Mesothelial cell of epicardium (in vitro differentiated cells): ENCODE measurements around the gene LRRC42. TPM values are rescaled to one million over a fixed set of nuclear protein-coding genes. Genes with fewer than 3 reads are reported as not detected.

Experiments used
- DNase-seq, 2 experiments: peaks; one replicate each; pipeline ENCODE4 v3.0.0; 2021; ENCODE audit warnings: low spot score in 2 of 2; ENCODE audit not compliant: unreplicated experiment in 2 of 2
- H3K27ac Mint-ChIP-seq: 2 replicates; pipeline ENCODE4 v1.8.0; 2021; ENCODE audit warnings: mixed read lengths
- H3K27me3 Mint-ChIP-seq: 2 replicates; pipeline ENCODE4 v1.8.0; 2021; ENCODE audit warnings: low read depth, mixed read lengths
- H3K36me3 Mint-ChIP-seq: 2 replicates; pipeline ENCODE4 v1.8.0; 2021; ENCODE audit warnings: mixed read lengths
- H3K4me1 Mint-ChIP-seq: 2 replicates; pipeline ENCODE4 v1.8.0; 2021; ENCODE audit warnings: mixed read lengths
- H3K4me3 Mint-ChIP-seq: 2 replicates; pipeline ENCODE4 v1.8.0; 2021; ENCODE audit warnings: mild to moderate bottlenecking, moderate library complexity, mixed read lengths
- H3K9me3 Mint-ChIP-seq: 2 replicates; pipeline ENCODE4 v1.8.0; 2021; ENCODE audit warnings: mixed read lengths
- total RNA-seq: library from RNA; stranded (reverse); gene quantifications from 3 replicates; pipeline ENCODE4 v1.2.1, GENCODE V29; 2021
- TF ChIP-seq, protein P1 (sequence below): fragments of 200-600 bp; sonication (generic); IDR thresholded peaks from one replicate; pipeline ENCODE4 v1.5.0; 2021; ENCODE audit warnings: antibody characterized with exemption; ENCODE audit not compliant: unreplicated experiment

LRRC42 gene
- total RNA-seq, 1 donor from 2014 or later = 43.2 TPM

DNA sequence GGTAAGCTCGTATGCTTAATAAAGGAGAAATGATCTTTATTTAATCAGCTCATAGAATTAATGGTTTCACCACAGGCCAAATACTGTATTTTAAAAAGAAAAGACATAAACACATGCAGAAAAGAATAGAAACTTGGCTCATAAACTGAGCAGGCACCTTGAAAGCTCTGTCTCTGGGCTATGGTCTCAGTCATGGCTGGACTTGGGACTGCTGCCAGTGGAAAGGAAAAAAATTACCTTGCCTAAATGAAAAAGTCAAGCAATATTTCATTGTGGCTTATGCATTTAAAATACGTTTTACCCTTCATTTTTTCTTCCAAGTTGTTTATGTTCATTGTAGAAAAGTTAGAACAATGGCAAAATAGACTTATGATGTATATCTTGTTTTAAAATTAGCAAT, 8.0 kb downstream of the LRRC42 start:
- Mint-ChIP-seq H3K27me3 (no peaks in the 10 kb centered on the region), H3K36me3 (peaks cover 16% of the 10 kb centered on the region), H3K4me1 (peaks cover 44% of the 10 kb centered on the region), H3K27ac (peak overlapping the region; percentile 59), H3K4me3 (no peak overlapping the region), H3K9me3 (no peaks in the 10 kb centered on the region)
- DNase-seq = no peak
- TF ChIP-seq, protein P1, sequence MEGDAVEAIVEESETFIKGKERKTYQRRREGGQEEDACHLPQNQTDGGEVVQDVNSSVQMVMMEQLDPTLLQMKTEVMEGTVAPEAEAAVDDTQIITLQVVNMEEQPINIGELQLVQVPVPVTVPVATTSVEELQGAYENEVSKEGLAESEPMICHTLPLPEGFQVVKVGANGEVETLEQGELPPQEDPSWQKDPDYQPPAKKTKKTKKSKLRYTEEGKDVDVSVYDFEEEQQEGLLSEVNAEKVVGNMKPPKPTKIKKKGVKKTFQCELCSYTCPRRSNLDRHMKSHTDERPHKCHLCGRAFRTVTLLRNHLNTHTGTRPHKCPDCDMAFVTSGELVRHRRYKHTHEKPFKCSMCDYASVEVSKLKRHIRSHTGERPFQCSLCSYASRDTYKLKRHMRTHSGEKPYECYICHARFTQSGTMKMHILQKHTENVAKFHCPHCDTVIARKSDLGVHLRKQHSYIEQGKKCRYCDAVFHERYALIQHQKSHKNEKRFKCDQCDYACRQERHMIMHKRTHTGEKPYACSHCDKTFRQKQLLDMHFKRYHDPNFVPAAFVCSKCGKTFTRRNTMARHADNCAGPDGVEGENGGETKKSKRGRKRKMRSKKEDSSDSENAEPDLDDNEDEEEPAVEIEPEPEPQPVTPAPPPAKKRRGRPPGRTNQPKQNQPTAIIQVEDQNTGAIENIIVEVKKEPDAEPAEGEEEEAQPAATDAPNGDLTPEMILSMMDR = no peak

DNA sequence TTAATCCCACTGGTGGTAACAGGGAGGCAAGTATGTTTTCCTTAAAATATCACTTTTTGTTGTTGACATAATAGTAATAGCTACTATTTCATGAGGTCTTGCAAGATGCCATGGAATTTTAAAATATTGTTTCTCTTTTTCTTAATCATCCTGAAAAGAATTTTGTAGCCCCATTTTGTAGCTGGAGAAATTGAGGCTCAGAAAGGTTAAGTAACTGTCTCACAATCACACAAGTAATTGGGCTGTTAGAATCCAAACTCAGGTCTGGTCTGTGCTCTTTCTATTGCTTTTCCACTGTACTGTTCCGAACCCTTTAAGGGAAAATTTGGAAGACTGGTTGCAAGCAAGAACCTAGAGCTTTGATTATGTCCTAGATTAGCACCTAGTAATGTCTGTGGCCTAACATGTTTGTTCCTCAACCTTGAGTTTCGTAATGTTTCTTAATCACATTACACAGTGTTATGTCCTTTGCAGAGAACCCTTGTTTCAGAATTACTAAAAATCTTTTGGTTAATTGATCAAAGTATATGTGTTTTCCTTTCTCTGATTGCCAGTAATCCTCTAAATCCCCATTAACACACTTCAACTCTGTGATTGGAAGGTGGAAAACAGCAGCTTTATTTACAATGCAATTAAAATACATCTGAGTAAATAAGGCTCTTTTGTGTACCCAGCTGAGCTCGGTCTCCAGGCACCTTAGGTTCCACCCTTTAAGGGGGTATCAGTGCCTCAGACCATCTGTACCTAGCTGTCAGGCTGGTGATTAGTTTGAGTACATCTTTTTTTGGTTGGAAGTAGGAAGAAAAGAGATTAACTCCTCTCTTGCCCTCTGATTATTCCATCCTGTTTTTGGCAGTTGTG, 10.4 kb downstream of the LRRC42 start:
- no peaks in the 10 kb centered on the region for H3K9me3 Mint-ChIP-seq
- peaks cover 25% of the 10 kb centered on the region for H3K4me1 Mint-ChIP-seq
- no peak for DNase-seq
- peak overlapping the region; percentile 81 for H3K27ac Mint-ChIP-seq
- peaks cover 20% of the 10 kb centered on the region for H3K36me3 Mint-ChIP-seq
- H3K4me3 Mint-ChIP-seq = no peak overlapping the region
- no peaks in the 10 kb centered on the region for H3K27me3 Mint-ChIP-seq
- TF ChIP-seq, protein P1 = no peak

DNA sequence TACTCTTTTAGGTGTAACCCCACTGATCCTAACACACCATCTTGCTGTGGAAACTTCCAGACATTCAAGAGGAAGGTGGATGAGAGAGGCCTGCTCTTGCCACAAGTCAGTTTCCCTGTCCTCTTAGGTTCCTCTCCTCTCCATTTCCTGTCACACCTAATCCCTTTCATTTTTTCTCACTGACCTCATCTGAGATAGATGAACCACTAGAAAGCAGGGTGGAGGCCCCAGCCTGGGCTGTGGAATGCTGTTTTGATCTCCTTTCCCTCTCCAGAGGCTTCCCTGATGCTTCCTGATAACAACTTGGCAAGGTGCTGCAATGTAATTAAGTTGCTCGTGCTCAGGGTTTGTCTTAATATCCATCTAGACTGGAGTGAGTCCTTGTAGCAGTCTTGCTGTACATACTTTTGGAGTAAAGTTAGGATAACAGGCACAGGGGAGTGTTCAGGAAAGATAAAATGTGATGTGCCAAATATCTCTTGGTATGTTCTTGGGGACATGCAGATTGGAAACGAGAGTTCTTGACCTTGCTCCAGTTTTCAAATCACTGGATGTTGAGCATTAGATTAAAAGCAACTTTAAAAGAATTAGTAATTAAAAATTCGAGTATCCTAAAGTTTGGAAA, 11.2 kb downstream of the LRRC42 start:
- Mint-ChIP-seq H3K9me3 (no peaks in the 10 kb centered on the region), H3K27me3 (no peaks in the 10 kb centered on the region), H3K36me3 (peaks cover 21% of the 10 kb centered on the region), H3K27ac (peak overlapping the region; percentile 81), H3K4me1 (peaks cover 23% of the 10 kb centered on the region), H3K4me3 (peak overlapping the region; percentile 2)
- TF ChIP-seq, protein P1 = no peak
- DNase-seq = no peak

DNA sequence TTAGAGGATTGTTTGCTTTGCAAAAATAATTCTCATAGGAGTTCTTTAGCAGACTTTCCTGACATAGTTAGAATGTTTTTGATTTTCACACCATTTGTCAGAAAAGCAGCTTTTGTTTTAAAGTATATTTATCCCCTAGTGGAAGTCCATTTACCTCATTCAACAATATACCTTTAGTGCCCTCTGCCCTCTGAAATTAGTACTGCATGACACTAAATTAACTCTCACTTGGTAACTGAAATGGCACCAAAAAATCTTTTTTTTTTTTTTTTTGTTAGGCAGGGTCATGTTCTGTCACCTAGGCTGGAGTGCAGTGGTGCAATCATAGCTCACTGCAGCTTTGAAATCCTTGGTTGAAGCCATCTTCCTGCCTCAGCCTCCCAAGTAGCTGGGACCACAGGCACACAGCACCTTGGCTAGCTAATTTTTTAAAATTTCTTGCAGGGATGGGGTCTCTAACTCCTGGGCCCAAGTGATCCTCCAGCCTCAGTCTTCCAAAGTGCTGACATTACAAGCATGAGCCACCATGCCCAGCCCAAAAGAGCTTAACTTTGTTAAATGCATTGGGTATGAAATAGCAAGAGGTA, 13.6 kb downstream of the LRRC42 start:
- Mint-ChIP-seq H3K4me1 (peaks cover 24% of the 10 kb centered on the region), H3K9me3 (no peaks in the 10 kb centered on the region), H3K27ac (no peak overlapping the region), H3K27me3 (no peaks in the 10 kb centered on the region), H3K4me3 (no peak overlapping the region), H3K36me3 (peaks cover 24% of the 10 kb centered on the region)
- DNase-seq = no peak
- TF ChIP-seq, protein P1 = peak; percentile 68

DNA sequence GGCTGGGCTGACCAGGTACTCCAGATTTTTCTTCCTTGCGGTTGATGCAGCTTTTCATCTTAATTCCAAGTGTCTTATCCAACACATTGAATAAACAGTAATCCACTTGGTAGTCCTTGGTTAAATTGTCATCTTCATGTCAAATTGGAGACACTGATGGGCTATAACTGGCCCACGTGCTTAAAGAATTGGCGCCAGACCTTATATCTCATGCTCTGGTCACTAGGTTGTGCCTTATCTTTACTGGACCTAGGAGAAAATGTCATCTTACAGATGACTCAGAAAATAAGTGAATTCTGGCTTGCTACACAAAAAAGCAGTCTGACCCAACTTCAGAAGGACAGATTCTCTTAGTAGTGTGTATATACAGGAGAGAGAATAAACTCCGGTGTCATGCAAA, 16.2 kb downstream of the LRRC42 start:
- H3K4me3 Mint-ChIP-seq = no peak overlapping the region
- H3K4me1 Mint-ChIP-seq = peaks cover 14% of the 10 kb centered on the region
- no peak for DNase-seq
- TF ChIP-seq, protein P1 = no peak
- peaks cover 31% of the 10 kb centered on the region for H3K36me3 Mint-ChIP-seq
- H3K27ac Mint-ChIP-seq = no peak overlapping the region
- H3K27me3 Mint-ChIP-seq = no peaks in the 10 kb centered on the region
- no peaks in the 10 kb centered on the region for H3K9me3 Mint-ChIP-seq
